ENCODE data around the gene TMEM176B.

The TMEM176B gene

DNA sequence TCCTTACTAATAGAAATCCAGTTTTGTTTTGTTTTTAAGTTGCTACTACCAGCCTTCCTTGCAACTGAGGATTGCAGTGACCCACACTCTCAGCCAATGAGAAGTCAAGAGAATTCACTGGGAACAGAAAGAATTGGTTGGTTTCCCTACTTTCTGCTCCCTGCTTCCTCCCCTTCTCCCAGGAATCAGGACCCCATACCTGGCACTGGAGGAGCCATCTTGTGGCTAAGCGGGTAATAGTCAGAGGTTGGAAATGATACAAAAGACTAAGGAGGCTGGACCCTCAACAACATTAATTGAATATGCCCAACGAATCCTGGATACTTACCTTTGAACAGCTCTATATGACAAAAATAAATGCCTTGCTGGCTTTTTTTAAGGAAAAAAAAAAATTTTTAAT lies 6.7 kb upstream of the TMEM176B start:
- no peak for DNase-seq (ENCODE audit: low spot score)
- TF ChIP-seq, protein P1, sequence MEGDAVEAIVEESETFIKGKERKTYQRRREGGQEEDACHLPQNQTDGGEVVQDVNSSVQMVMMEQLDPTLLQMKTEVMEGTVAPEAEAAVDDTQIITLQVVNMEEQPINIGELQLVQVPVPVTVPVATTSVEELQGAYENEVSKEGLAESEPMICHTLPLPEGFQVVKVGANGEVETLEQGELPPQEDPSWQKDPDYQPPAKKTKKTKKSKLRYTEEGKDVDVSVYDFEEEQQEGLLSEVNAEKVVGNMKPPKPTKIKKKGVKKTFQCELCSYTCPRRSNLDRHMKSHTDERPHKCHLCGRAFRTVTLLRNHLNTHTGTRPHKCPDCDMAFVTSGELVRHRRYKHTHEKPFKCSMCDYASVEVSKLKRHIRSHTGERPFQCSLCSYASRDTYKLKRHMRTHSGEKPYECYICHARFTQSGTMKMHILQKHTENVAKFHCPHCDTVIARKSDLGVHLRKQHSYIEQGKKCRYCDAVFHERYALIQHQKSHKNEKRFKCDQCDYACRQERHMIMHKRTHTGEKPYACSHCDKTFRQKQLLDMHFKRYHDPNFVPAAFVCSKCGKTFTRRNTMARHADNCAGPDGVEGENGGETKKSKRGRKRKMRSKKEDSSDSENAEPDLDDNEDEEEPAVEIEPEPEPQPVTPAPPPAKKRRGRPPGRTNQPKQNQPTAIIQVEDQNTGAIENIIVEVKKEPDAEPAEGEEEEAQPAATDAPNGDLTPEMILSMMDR (IDR thresholded peaks at IDR 0.05; ENCODE audit: borderline replicate concordance, control extremely low read depth, extremely low read depth, insufficient read depth, missing control alignments) = no peak
- in situ Hi-C loops (cut with MboI; ENCODE audit: low sequenced_read_pairs, unreplicated experiment) = no loop called here

DNA sequence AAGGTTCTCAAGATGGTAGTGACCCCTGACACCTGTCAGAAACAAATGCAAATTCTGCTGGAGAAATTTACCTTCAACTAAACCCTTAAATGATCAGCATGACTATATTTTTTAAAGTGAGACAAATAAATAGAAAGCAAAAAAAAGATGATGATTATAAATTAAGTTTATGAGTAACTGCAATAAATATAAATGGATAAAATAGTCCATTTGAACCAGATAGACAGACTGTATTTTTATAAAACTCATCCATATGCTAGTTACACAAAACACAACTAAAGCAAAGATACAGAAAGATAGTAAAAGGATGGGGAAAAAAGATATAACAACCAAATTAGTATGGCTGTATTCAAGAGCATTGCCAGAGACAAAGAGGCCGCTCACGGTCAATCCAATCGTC lies 6.3 kb upstream of the TMEM176B start:
- in situ Hi-C loops (cut with MboI; ENCODE audit: low sequenced_read_pairs, unreplicated experiment) = no loop called here
- TF ChIP-seq, protein P1 (IDR thresholded peaks at IDR 0.05; ENCODE audit: borderline replicate concordance, control extremely low read depth, extremely low read depth, insufficient read depth, missing control alignments) = no peak
- DNase-seq (ENCODE audit: low spot score) = no peak

DNA sequence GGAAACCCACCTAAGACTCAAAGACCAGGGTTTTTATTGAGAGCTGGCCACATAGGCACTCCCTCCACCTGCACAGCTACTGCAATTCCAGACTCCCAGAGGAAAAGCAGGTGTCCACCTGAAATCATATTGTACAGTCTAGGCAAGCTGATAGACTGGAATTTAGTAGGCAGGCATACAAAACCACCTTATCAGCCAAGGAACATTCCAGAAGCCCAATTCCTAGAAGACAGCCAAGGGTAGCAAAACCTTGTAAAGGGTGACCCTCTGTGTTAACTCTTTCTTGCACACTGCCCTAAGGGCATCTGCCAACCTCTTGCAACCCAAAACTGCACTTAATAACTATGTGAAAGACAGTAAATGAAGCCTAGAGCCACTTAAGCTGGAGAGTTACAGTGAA lies 5.7 kb upstream of the TMEM176B start:
- in situ Hi-C loops (cut with MboI; ENCODE audit: low sequenced_read_pairs, unreplicated experiment) = no loop called here
- DNase-seq (ENCODE audit: low spot score) = no peak
- TF ChIP-seq, protein P1 (IDR thresholded peaks at IDR 0.05; ENCODE audit: borderline replicate concordance, control extremely low read depth, extremely low read depth, insufficient read depth, missing control alignments) = no peak

DNA sequence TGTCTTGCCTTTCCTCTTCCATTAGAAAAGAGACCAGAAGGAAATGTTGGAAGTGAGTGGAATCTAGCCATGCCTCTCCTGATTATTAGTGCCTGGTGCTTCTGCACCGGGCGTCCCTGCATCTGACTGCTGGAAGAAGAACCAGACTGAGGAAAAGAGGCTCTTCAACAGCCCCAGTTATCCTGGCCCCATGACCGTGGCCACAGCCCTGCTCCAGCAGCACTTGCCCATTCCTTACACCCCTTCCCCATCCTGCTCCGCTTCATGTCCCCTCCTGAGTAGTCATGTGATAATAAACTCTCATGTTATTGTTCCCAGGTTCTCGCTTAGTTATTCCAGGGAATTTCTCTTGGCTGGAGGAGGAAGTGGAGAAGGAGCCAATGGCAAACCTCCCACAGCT lies 4.6 kb upstream of the TMEM176B start:
- in situ Hi-C loops (cut with MboI; ENCODE audit: low sequenced_read_pairs, unreplicated experiment) = no loop called here
- TF ChIP-seq, protein P1 (IDR thresholded peaks at IDR 0.05; ENCODE audit: borderline replicate concordance, control extremely low read depth, extremely low read depth, insufficient read depth, missing control alignments) = no peak
- DNase-seq (ENCODE audit: low spot score) = no peak

DNA sequence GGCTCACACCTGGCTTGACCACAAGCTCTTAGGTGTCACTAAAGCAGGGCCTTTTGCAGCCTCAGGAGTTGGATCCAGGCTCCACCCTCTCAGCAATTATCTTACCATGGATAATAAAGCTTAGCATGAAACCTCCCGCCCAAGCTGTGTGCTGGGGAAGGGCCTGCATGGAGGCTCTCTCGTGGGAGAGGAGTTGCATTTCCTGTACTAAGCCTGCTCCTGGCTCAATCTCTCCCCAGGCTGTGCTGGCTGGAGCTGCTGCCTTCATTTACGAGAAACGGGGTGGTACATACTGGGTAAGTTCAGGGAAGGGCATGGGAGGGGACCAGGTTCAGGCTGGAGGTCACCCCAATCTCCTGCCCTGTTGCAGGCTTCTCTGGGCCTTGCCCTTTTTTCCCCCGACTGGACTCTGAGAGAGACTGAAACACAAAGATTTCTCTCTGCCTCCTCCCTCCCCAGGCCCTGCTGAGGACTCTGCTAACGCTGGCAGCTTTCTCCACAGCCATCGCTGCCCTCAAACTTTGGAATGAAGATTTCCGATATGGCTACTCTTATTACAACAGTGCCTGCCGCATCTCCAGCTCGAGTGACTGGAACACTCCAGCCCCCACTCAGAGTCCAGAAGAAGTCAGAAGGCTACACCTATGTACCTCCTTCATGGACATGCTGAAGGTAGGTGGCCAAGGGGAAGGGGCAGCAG lies 3.1 kb upstream of the TMEM176B start:
- in situ Hi-C loops (cut with MboI; ENCODE audit: low sequenced_read_pairs, unreplicated experiment) = no loop called here
- TF ChIP-seq, protein P1 (IDR thresholded peaks at IDR 0.05; ENCODE audit: borderline replicate concordance, control extremely low read depth, extremely low read depth, insufficient read depth, missing control alignments) = no peak
- no peak for DNase-seq (ENCODE audit: low spot score)

DNA sequence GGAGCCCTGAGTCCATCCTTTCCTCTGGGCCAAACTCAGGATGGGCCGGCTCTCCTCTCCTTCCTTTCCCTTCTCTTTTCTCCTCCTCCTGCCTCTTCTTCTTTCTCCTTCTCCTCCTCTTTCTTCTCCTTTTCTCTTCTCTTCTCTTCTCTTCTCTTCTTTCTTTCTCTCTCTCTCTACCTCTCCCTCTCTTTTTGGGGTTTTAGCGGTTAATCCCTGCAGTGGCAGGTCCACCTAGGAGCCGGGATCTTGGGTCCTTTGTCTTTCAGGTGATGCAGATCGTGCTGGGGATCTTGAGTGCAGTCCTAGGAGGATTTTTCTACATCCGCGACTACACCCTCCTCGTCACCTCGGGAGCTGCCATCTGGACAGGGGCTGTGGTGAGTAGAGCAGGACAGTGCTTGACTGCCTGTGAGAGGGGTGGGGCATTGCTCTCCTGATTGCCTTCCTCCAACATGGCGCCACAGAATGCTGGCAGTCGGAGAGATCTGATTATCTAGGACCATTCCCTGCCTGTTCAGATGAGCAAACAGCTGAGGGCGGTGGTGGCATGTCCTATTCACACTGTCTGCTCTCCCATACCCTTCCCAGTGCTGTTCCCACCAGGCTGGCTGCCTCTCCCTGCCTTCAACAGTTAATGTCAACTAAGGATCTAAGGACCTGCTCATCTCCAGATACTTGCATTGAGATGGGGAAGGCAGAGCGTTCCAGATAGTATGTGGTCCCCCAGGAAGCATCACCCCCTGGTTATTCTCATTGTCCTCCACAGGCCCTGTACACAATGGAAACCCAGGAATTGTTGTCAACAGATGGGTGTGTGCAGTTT lies 2.0 kb upstream of the TMEM176B start:
- in situ Hi-C loops (cut with MboI; ENCODE audit: low sequenced_read_pairs, unreplicated experiment) = no loop called here
- DNase-seq (ENCODE audit: low spot score) = no peak
- TF ChIP-seq, protein P1 (IDR thresholded peaks at IDR 0.05; ENCODE audit: borderline replicate concordance, control extremely low read depth, extremely low read depth, insufficient read depth, missing control alignments) = no peak

Data from GM13976 (cell line).